HG03280 (cell line): ENCODE results near the gene OPCML.

Source experiments
- ATAC-seq: cut with Tn5 transposase; IDR thresholded peaks from one replicate; pipeline ENCODE4 v1.9.1; 2021; ENCODE audit warnings: mild to moderate bottlenecking, moderate library complexity; ENCODE audit not compliant: unreplicated experiment

The OPCML gene

DNA sequence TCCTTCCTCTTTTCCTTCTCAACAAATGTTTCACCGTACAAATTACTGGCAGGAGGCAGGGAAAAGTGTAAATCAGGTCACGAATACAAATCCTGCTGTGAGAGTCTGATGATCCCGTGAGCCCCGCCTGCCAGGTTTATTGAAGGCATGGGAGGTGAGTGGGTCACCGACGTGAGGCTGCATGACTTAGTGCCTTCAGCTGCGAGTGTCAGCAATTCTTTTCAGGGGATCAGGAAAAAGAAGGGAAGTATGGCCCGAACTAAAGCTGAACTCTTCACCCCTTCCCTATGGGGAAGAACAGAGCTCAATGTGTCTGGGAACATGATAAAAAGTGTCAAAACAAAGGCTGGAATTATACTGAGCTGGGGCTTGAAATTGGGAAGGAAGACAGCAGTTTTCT lies 166.2 kb downstream of the OPCML start:
- ATAC-seq: no peak

DNA sequence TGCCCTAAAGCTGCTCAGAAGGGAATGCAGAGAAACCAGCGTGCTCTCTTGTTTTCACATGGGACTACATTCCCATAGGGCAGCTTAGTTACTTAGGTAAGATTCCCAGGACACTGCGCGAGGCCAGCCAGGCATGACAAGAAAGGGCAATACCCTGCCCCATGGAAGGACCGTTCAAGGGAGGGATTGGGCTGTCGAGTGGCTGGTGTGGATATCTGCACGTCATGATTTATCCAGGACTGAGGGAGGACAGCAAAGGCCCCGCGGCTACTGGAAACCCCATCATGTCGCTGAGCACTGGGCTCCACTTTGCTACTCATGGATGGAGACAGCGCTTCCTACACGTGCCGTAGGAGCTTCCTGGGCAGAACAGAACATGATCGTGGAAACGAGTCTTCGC lies 169.4 kb downstream of the OPCML start:
- no peak for ATAC-seq

GRCh38 chr11:133362156-133362555 lies 170.1 kb downstream of the OPCML start:
- no peak for ATAC-seq

DNA sequence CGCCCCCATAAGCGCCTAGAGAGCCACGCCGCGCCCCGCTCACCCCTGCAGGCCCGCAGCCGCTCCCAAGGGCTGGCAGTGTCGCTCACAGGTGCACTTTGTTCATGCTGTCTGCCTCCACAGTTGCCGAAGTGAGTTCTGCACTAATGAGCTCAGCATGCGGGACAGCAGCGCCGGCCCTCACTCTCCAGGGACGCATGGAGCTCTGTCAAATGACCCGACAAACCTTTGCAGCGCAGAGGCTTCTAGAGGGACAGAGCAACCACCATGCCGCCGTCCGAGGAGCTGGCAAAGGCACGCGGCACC lies 170.7 kb downstream of the OPCML start:
- no peak for ATAC-seq

DNA sequence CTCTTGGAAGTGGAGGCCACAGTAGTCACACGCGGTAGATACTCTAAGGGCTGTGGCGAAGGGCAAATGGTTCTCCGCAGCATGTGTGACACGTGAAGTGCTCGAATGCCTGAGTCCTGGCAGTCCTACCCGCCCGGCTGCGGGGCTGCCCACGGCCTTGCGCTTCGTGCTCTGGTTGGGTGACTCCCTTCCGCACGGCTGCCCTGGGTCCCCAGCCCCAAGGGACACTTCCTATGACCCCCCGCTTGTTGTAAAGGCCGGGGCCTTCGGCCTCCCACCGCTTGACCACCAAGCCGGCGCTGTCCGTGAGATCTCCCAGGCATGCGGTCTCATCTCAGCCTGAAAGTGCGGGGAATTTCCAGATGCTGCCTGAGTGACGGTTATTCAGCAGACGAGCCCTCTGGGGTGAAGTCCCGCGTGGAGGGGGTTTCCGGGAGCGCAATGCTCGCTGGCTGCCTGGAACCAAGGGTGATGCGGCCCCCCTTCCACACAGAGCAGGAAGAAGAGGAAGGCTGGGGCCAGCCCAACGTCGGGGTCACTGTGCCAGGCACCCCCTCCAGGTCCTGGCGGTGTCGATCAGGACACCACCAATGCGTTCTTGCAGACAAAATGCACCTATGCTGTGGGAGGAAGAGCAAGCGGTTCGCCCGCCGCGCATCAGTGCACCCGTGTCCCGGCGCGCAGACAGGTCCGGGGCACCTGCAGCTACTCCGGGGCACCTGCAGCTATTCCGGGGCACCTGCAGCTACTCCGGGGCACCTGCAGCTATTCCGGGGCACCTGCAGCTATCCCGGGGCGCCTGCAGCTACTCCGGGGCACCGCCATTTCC lies 171.2 kb downstream of the OPCML start:
- no peak for ATAC-seq

GRCh38 chr11:133355095-133355494 lies 177.2 kb downstream of the OPCML start:
- no peak for ATAC-seq

DNA sequence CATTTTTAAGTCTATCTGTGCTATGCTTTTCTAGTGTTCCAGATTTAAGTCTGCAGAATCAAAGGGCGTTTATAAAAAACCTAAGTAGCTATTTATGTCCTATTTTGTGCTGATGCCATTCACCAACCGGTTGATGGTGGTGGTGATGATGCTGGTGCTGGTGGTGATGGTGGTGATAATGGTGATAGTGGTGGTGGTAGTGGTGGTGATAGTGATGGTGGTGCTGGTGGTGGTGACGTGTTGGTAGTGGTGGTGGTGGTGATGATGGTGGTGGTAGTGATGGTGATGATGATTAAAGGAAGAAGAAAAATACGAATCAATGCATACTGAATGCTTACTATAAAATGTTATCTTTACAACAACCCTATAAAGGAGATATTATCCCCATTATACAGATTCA lies 178.2 kb downstream of the OPCML start:
- ATAC-seq: no peak

DNA sequence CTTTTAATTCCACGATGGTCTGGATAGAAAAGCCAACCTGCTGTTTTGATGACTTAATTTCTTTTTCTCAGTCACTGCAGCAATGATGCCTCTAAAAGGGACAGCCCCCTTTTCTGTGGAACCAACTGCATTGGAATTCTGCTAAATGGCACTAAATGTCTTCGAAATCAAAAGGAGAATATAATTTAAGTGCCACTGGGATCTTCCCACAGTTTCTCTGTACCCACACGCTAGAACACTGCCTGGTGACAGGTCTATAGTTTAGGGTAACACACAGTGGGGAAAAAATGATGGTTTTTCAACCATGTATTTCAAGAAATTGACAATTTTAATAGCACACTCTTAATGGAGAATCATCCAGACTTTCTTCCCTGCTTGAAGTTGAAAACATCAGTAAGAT lies 182.3 kb downstream of the OPCML start:
- no peak for ATAC-seq

DNA sequence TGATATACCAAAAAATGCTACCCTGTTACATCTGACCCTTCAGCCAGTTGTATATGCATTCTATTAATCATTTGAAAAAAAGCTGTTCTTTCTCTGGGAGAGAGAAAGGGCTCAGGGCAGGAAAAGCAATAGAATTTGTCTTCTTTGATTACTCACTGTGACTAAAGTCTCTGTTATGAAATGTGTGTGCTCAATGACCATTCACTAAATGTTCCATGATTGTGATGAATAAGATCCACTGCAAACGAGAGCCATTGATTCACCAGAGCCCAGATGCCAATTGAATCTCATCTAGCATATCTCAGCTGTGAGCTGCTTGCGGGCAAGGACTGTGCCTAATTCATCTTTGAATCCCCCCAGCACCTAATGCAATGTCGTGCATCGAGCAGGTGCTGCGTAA lies 184.3 kb downstream of the OPCML start:
- ATAC-seq: no peak

GRCh38 chr11:133346137-133346536 lies 186.2 kb downstream of the OPCML start:
- ATAC-seq: no peak

GRCh38 chr11:133343951-133344350 lies 188.3 kb downstream of the OPCML start:
- ATAC-seq: no peak

DNA sequence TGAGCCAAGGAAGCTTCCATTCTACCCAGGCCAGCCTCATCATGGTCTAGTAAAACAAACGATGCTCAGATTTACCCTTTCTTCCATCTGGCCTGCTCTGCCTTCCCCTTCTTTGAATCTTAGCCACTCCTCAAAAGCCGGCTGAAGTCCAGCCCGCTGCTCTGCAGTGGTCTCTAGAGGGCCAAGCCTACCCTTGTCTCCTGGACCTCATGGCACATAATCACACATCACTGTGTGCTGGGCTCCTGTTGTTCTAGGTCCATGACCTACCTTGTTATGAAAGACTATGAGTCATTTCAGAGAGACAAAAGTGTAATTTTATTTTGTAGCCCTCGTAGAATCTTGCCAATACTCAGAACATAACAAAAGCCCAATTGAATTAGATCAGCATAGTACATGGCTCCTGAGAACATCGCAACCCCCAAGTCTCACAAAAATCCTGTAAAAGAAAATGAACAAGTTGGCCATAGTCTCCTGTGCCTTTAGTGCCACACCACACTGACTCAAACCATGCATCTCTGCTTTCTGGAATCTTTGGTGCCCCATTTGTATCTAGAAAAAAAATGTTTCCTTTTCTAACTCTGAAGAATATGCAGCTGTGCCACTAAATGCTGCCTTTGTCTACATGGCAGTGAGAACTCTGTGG lies 192.7 kb downstream of the OPCML start:
- no peak for ATAC-seq

DNA sequence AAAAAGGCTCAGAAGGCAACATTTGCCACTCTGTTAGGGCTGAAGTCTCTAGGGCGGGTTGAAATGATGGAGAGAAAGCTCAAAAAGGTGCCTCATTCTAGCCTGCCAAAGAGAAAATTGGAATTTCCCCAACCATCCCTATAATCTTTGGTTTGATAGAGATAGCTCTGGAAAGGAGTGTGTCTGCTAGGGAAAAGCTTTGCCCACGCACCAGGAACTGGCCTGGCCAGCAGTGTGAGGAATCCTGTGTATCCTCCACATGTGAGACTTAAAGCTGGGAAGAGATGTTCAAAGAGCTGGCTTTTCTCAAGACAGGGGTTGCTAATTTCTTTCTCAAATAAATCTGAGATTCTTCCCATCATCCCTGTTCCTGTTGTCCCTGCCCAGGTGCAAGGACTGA lies 193.7 kb downstream of the OPCML start:
- ATAC-seq: no peak

- no peak for ATAC-seq
Observed at GRCh38 chr11:133337951-133338418, 194.3 kb downstream of the OPCML start.

- no peak for ATAC-seq
Observed at GRCh38 chr11:133337193-133337592, 195.1 kb downstream of the OPCML start.

DNA sequence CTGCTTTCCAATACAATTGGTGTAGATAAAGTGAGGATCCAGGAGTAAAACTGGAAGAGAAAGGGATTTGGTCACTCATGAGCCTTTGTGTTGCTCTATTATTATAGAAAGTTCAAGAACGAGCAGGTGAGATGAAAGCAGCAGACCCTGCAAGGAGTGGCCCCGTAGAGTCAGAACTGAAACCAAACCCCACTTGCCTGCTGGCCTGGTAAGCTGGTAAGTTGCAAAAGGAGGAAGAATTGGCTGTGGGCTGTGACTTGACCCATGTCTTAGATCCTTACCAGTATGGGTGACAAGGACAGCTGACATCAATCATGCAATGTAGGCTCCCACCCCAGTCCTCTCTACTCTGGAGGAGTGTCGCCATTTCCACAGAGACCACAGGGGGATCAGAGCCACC lies 201.3 kb downstream of the OPCML start:
- no peak for ATAC-seq

DNA sequence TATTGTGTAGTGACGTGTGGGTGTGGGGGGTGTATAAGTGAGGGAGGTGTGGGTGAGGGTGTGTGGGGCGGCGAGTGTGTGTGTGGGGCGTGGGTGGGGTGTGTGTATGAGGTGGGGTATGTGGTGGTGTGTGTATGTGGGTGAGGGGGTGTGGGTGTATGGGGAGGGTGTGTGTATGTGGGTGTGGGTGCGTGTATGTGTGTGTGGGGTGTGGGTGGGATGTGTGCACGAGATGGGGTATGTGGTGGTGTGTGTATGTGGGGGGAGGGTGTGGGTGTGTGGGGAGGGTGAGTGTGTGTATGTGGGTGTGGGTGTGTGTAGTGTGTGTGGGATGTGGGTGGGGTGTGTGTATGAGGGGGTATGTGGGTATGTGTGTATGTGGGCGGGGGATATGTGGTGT lies 205.5 kb downstream of the OPCML start:
- ATAC-seq: no peak

DNA sequence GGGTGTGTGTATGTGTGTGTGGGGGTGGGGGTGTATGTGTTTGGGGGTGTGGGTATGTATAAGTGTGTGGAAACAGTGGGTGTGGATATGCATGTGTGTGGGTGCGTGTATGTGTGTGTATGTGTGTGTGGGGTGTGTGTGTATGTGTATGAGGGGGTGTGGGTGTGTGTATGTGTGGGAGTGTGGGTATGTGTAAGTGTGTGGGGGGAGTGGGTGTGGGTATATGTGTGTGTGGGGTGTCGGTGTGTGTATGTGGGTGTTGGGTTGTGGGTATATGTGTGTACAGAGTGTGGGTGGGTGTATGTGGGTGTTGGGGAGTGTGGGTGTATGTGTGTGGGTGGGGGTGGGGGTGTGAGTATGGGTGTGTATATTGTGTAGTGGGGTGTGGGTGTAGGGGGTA lies 206.0 kb downstream of the OPCML start:
- ATAC-seq: no peak

- no peak for ATAC-seq
Observed at GRCh38 chr11:133325711-133326110, 206.6 kb downstream of the OPCML start.

GRCh38 chr11:133323354-133323753 lies 208.9 kb downstream of the OPCML start:
- no peak for ATAC-seq

GRCh38 chr11:133318221-133318620 lies 214.1 kb downstream of the OPCML start:
- ATAC-seq: no peak

- no peak for ATAC-seq
Observed at GRCh38 chr11:133311230-133311629, 221.1 kb downstream of the OPCML start.

DNA sequence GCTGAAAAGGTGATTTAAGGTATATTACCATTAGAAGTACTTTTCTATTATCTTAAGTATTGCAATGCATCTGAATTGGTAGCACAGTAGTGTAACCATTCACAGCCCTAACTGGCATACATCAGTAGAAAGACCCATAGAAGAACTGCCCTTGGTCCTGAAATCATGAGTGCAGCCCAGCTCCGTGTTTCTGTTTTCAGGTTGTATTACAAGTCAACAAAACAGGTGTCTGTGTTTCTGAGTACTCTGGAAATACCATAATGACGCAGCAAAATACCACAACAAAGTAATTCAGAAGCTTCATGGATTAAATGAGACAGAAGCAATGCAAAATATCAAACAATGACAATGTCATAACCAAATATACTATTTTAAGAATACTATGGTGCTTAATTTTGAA lies 226.3 kb downstream of the OPCML start:
- ATAC-seq: no peak
